GM12878 (cell line): ENCODE results near the gene ARID1A. TPM values are rescaled to one million over a fixed set of nuclear protein-coding genes. Genes with fewer than 3 reads are reported as not detected.
A peak's percentile ranks its signal among the peaks of the same experiment; 100 is the strongest.

ENCODE experiments used
- ATAC-seq: fragments of 200-7000 bp; cut with Tn5 transposase; 3 replicates; pipeline ENCODE4 v1.9.1; 2020; ENCODE audit warnings: mild to moderate bottlenecking, moderate library complexity
- BruUV-seq: library from RNA; stranded (reverse); fragments of 400-500 nt; replicated peaks from 2 replicates; lab custom pipeline; 2021; lab: Mats Ljungman, UMichigan
- CTCF ChIA-PET: fragments of 300-600 bp; sonication (Branson Sonifier 250); formaldehyde crosslinking; extraction: SDS; loops from one replicate; lab custom pipeline; 2021; ENCODE audit warnings: inconsistent platforms; lab: Yijun Ruan, JAX
- POLR2A ChIA-PET: fragments of 350-600 bp; formaldehyde crosslinking; extraction: SDS; loops from one replicate; lab custom pipeline; 2021; ENCODE audit warnings: inconsistent platforms; lab: Charles Lee
- RAD21 ChIA-PET: fragments of 300-600 bp; sonication (Branson Sonifier 250); formaldehyde crosslinking; loops from one replicate; lab custom pipeline; 2023; ENCODE audit warnings: antibody characterized with exemption; ENCODE audit not compliant: unreplicated experiment; lab: Charles Lee
- SMC1A ChIA-PET: fragments of 300-600 bp; sonication (Branson Sonifier 250); formaldehyde crosslinking; loops from one replicate; lab custom pipeline; 2023; ENCODE audit not compliant: unreplicated experiment, uncharacterized antibody; lab: Charles Lee
- DNase-seq: peaks from one replicate; pipeline ENCODE4 v3.0.0-alpha.2; 2011; ENCODE audit warnings: low read depth, low spot score
- FAIRE-seq: peaks from 3 replicates; lab custom pipeline; 2011; peaks lifted over from hg19 to GRCh38; lab: Jason Lieb, UNC
- H2AFZ ChIP-seq: 2 replicates; pipeline ENCODE4 v1.6.0; 2011; ENCODE audit warnings: low read depth, low read length, control low read depth; ENCODE audit not compliant: control insufficient read depth
- H3K27ac ChIP-seq: 2 replicates; pipeline ENCODE4 v1.5.1; 2011; ENCODE audit warnings: control low read depth; ENCODE audit not compliant: control insufficient read depth, insufficient read depth
- H3K27me3 ChIP-seq, 2 experiments: replicated peaks in 1 of 2; 2 replicates each; pipeline versions ENCODE4 v1.6.0 to v1.6.1; 2011; ENCODE audit warnings: low read length in 1 of 2; ENCODE audit not compliant: control insufficient read depth in 2 of 2, insufficient read depth in 2 of 2
- H3K36me3 ChIP-seq, 2 experiments: 2 replicates each; pipeline ENCODE4 v1.5.1; 2011; ENCODE audit warnings: low read length in 1 of 2; ENCODE audit not compliant: control insufficient read depth in 2 of 2, insufficient read depth in 2 of 2
- H3K4me1 ChIP-seq: 2 replicates; pipeline ENCODE4 v1.6.1; 2011; ENCODE audit warnings: mild to moderate bottlenecking, low read length, moderate library complexity, mixed read lengths; ENCODE audit not compliant: control insufficient read depth, insufficient read depth
- H3K4me2 ChIP-seq: 2 replicates; pipeline ENCODE4 v1.6.0; 2011; ENCODE audit warnings: control low read depth; ENCODE audit not compliant: control insufficient read depth, insufficient read depth
- H3K4me3 ChIP-seq: fragments of 200-600 bp; sonication (generic); 2 replicates; pipeline ENCODE4 v1.5.1; 2016
- H3K79me2 ChIP-seq: 2 replicates; pipeline ENCODE4 v1.6.0; 2011; ENCODE audit warnings: low read length; ENCODE audit not compliant: control insufficient read depth, insufficient read depth
- H3K9ac ChIP-seq: 2 replicates; pipeline ENCODE4 v1.8.0; 2011; ENCODE audit warnings: low read length, control low read depth, mixed read lengths; ENCODE audit not compliant: control insufficient read depth, insufficient read depth
- H3K9me3 ChIP-seq: replicated peaks from 3 replicates; pipeline ENCODE4 v1.5.1; 2011; ENCODE audit warnings: mild to moderate bottlenecking, low read length; ENCODE audit not compliant: control insufficient read depth, insufficient read depth
- H4K20me1 ChIP-seq: 2 replicates; pipeline ENCODE4 v1.6.0; 2011; ENCODE audit not compliant: control insufficient read depth, insufficient read depth
- BACH1 ChIP-seq: fragments of 450-650 bp; IDR thresholded peaks from 2 replicates; pipeline ENCODE4 v1.6.1; 2017; ENCODE audit warnings: mild to moderate bottlenecking, borderline replicate concordance
- ESRRA ChIP-seq: IDR thresholded peaks from 2 replicates; pipeline ENCODE4 v1.6.1; 2012; ENCODE audit warnings: mild to moderate bottlenecking, low read length, improper control_type of control experiment
- HDAC6 ChIP-seq: fragments of 200-600 bp; sonication (generic); IDR thresholded peaks from one replicate; pipeline ENCODE4 v1.8.0; 2017; ENCODE audit warnings: antibody characterized with exemption; ENCODE audit not compliant: unreplicated experiment
- HDGF ChIP-seq: fragments of 450-650 bp; IDR thresholded peaks from 2 replicates; pipeline ENCODE4 v1.6.1; 2016; ENCODE audit warnings: antibody characterized with exemption
- IRF3 ChIP-seq: fragments of 450-650 bp; IDR thresholded peaks from 2 replicates; pipeline ENCODE4 v1.6.1; 2014; ENCODE audit warnings: mild to moderate bottlenecking
- IRF4 ChIP-seq: IDR thresholded peaks from 2 replicates; pipeline ENCODE4 v1.6.1; 2011; ENCODE audit warnings: low read depth, low read length
- JUNB ChIP-seq: IDR thresholded peaks from 2 replicates; pipeline ENCODE4 v1.6.1; 2016; ENCODE audit warnings: antibody characterized with exemption, mild to moderate bottlenecking
- MAX ChIP-seq: IDR thresholded peaks from 2 replicates; pipeline ENCODE4 v1.6.1; 2012; ENCODE audit warnings: low read depth, low read length, improper control_type of control experiment
- MEF2B ChIP-seq: fragments of 450-650 bp; IDR thresholded peaks from 2 replicates; pipeline ENCODE4 v1.6.1; 2018; ENCODE audit warnings: mild to moderate bottlenecking, moderate library complexity; ENCODE audit not compliant: partially characterized antibody, poor library complexity, severe bottlenecking
- MYC ChIP-seq: IDR thresholded peaks from 2 replicates; pipeline ENCODE4 v1.6.1; 2011; ENCODE audit warnings: mild to moderate bottlenecking, low read length, moderate library complexity, inconsistent platforms; ENCODE audit not compliant: insufficient read depth, insufficient replicate concordance, insufficient read length, severe bottlenecking
- NFIC ChIP-seq: IDR thresholded peaks from 2 replicates; pipeline ENCODE4 v1.6.1; 2012; ENCODE audit warnings: low read depth, mild to moderate bottlenecking, inconsistent platforms, low read length, moderate library complexity
- NR2C2 ChIP-seq: IDR thresholded peaks from 2 replicates; pipeline ENCODE4 v1.6.1; 2011; ENCODE audit warnings: borderline replicate concordance, low read depth; ENCODE audit not compliant: control insufficient read depth, insufficient read length
- RCOR1 ChIP-seq: conservative IDR thresholded peaks from 2 replicates; pipeline ENCODE4 v1.6.1; 2012; ENCODE audit warnings: low read depth, low read length, improper control_type of control experiment
- SMAD5 ChIP-seq: IDR thresholded peaks from 2 replicates; pipeline ENCODE4 v1.6.1; 2016; ENCODE audit warnings: antibody characterized with exemption, low read depth
- SPI1 ChIP-seq: IDR thresholded peaks from 2 replicates; pipeline ENCODE4 v1.6.1; 2011; ENCODE audit warnings: low read depth, mild to moderate bottlenecking, low read length, moderate library complexity, borderline replicate concordance; ENCODE audit not compliant: insufficient read depth
- TCF7 ChIP-seq: IDR thresholded peaks from 2 replicates; pipeline ENCODE4 v1.6.1; 2014; ENCODE audit warnings: antibody characterized with exemption, borderline replicate concordance
- ZBED1 ChIP-seq: IDR thresholded peaks from 2 replicates; pipeline ENCODE4 v1.6.1; 2016; ENCODE audit warnings: borderline replicate concordance
- ZSCAN29 ChIP-seq: fragments of 450-650 bp; IDR thresholded peaks from 2 replicates; pipeline ENCODE4 v1.6.1; 2017; ENCODE audit warnings: mild to moderate bottlenecking, moderate library complexity
- WGBS: methylation state at CpG from one replicate; pipeline ENCODE4 v1.1.6; 2016; ENCODE audit warnings: low lambda C conversion rate; ENCODE audit not compliant: insufficient replicate concordance, insufficient coverage; ENCODE audit errors: missing lambda C conversion rate; 5-methylcytosine and 5-hydroxymethylcytosine counted together
- in situ Hi-C: fragments of 300-500 bp; cut with MboI; formaldehyde crosslinking; loops from 9 replicates; pipeline ENCODE4 v1.14.3; 2018; ENCODE audit warnings: mixed read lengths
- intact Hi-C: fragments of 100-400 bp; cut with micrococcal nuclease; formaldehyde crosslinking; loops from one replicate; pipeline ENCODE4 v1.14.2; 2022; ENCODE audit not compliant: unreplicated experiment
- polyA plus RNA-seq, 11 experiments: library from polyadenylated mRNA; depleted of rRNA in 4 of 11; unstranded in 6 of 11; stranded (reverse) in 5 of 11; fragments of >200 nt; fragmentation: Nextera tagmentation in 4 of 11; fragmentation: Illumina TruSeq in 1 of 11; extraction: Ambion mirVana in 4 of 11; extraction: Trizol in 1 of 11; gene quantifications; 1 replicate in 1 of 11; 2 replicates in 10 of 11; pipeline versions ENCODE4 v1.2.1 to v1.2.3, GENCODE V29; 2011 to 2016; ENCODE audit warnings: inconsistent platforms in 2 of 11, missing spikeins in 2 of 11, low read depth in 1 of 11
- total RNA-seq, 4 experiments: library from RNA; depleted of rRNA in 3 of 4; stranded (reverse); fragments of >200 nt in 3 of 4; fragmentation: Illumina TruSeq in 1 of 4; extraction: Trizol in 1 of 4; gene quantifications; 2 replicates each; pipeline versions ENCODE4 v1.2.1 to v1.2.3, GENCODE V29; 2013 to 2021

ARID1A gene
- total and polyA plus RNA-seq, 10 of the 15 experiments (the other 5 are each of a cell fraction or from before 2014, with no cell fraction given), result 10.0 to 98.0 (median 23.5) TPM

- TF ChIP-seq SPI1 (peak; percentile 78; the same call in 1 of the 2 replicates), SMAD5 (0 out of 2 replicates have a peak, but pooled peaks have one; percentile 42), HDGF (peak; percentile 75), BACH1 (no peak), MAX (peak; percentile 47; the same call in 1 of the 2 replicates), ZBED1 (peak; percentile 70; the same call in 1 of the 2 replicates), ESRRA (no peak), RCOR1 (no peak), HDAC6 (no peak), JUNB (peak; percentile 53), ZSCAN29 (no peak)
- TF ChIP-seq, all 136 proteins: peak for 70
Observed at GRCh38 chr1:26744075-26744959, 48.5 kb downstream of the ARID1A start (continued).

GRCh38 chr1:26745191-26745590 lies 49.4 kb downstream of the ARID1A start:
- FAIRE-seq (no peak), DNase-seq (no peak), ATAC-seq (no peak)
- RAD21 ChIA-PET, result interaction anchor here (0.8 to 4.5 kb wide), 10 partner anchors 21 to 145 kb away, joined by 3 to 34 read pairs (median 9); partner anchors contain the start of gene PIGV
- peaks cover 40% of the 10 kb centered on the region for H3K4me1 ChIP-seq
- SMC1A ChIA-PET, result interaction anchor here (0.9 to 11.2 kb wide), 19 partner anchors 13 to 245 kb away, joined by 3 to 135 read pairs (median 8); partner anchors contain the start of gene PIGV
- BruUV-seq, result no TSS peak
- H2AFZ ChIP-seq, result no peak overlapping the region
- peak overlapping the region; percentile 96 for H3K27ac ChIP-seq
- POLR2A ChIA-PET, result interaction anchor here (0.6 to 4.0 kb wide), 13 partner anchors 14 to 120 kb away, joined by 3 to 34 read pairs (median 4); partner anchors contain the start of gene PIGV
- H3K4me2 ChIP-seq, result peak overlapping the region; percentile 92
- H3K36me3 ChIP-seq, result peaks cover 17 to 50% of the 10 kb centered on the region in 2 experiments
- in situ Hi-C loops, result no loop called here
- 53% methylated on average over 5 of the region's 5 CpGs for WGBS
- no peaks in the 10 kb centered on the region for H3K9me3 ChIP-seq
- peaks cover 66% of the 10 kb centered on the region for H3K79me2 ChIP-seq
- no peak overlapping the region for H3K4me3 ChIP-seq
- CTCF ChIA-PET, result interaction anchor here (0.7 to 6.4 kb wide), 11 partner anchors 11 to 312 kb away, joined by 3 to 31 read pairs (median 8); partner anchors contain the start of gene PIGV
- H4K20me1 ChIP-seq, result no peaks in the 10 kb centered on the region
- H3K27me3 ChIP-seq, result no peaks in the 10 kb centered on the region
- peak overlapping the region; percentile 72; the same call in 1 of the 2 replicates for H3K9ac ChIP-seq
- intact Hi-C loops, result loop anchor here (2.0 kb wide), 1 partner anchor 42 kb away; the partner anchor contains the start of gene PIGV
- TF ChIP-seq IRF3, result no peak
- no peak for TF ChIP-seq NFIC
- no peak for TF ChIP-seq TCF7
- no peak for TF ChIP-seq MEF2B
- TF ChIP-seq RCOR1, result no peak
- no peak for TF ChIP-seq IRF4
- TF ChIP-seq NR2C2, result no peak
- no peak for TF ChIP-seq MYC
